Transverse colon (tissue), 4 donors: ENCODE measurements around the gene PIGC. TPM values are rescaled to one million over a fixed set of nuclear protein-coding genes. Genes with fewer than 3 reads are reported as not detected.

Experiments used
- DNase-seq: peaks from one replicate; pipeline ENCODE4 v3.0.0-alpha.2; 2019
- H3K27ac ChIP-seq, 4 donors: fragments of 200-600 bp; sonication (generic); 2 replicates each; pipeline ENCODE4 v1.5.1; 2016 to 2018; ENCODE audit warnings: inconsistent platforms in 4 of 4
- H3K27me3 ChIP-seq: fragments of 200-600 bp; sonication (generic); 2 replicates; pipeline ENCODE4 v1.5.1; 2017; ENCODE audit warnings: inconsistent platforms
- H3K36me3 ChIP-seq, 4 donors: fragments of 200-600 bp; sonication (generic); 2 replicates each; pipeline ENCODE4 v1.5.1; 2017 to 2019; ENCODE audit warnings: inconsistent platforms in 4 of 4
- H3K4me1 ChIP-seq, 4 donors: fragments of 200-600 bp; sonication (generic); 2 replicates each; pipeline ENCODE4 v1.5.1; 2017 to 2020; ENCODE audit warnings: inconsistent platforms in 4 of 4
- H3K4me3 ChIP-seq, 4 donors: fragments of 200-600 bp; sonication (generic); 1 replicate in 1 of 4; 2 replicates in 3 of 4; pipeline versions ENCODE4 v1.5.1 to v1.6.1; 2017 to 2019; ENCODE audit warnings: inconsistent platforms in 4 of 4
- H3K9me3 ChIP-seq, 2 donors: fragments of 200-600 bp; sonication (generic); 2 replicates each; pipeline ENCODE4 v1.5.1; 2017 to 2019; ENCODE audit warnings: inconsistent platforms in 2 of 2
- EP300 ChIP-seq: sonication (generic); formaldehyde crosslinking; IDR thresholded peaks from one replicate; pipeline ENCODE4 v1.6.1; 2017; ENCODE audit warnings: antibody characterized with exemption, low read depth
- POLR2A ChIP-seq: fragments of 450-650 bp; IDR thresholded peaks from one replicate; pipeline ENCODE4 v1.6.1; 2016; ENCODE audit warnings: antibody characterized with exemption, mild to moderate bottlenecking, moderate library complexity
- POLR2AphosphoS5 ChIP-seq, 3 donors: sonication (generic); formaldehyde crosslinking; IDR thresholded peaks; one replicate each; pipeline ENCODE4 v1.6.1; 2016; ENCODE audit warnings: antibody characterized with exemption in 3 of 3
- WGBS, 2 donors: methylation state at CpG; one replicate each; pipeline ENCODE4 v1.1.5; 2018; ENCODE audit warnings: low coverage in 1 of 2; 5-methylcytosine and 5-hydroxymethylcytosine counted together
- in situ Hi-C, 4 donors: fragments of 200-750 bp; cut with MboI; loops; one replicate each; pipeline versions ENCODE4 v1.15.0 to v1.15.1; 2017; ENCODE audit warnings: low sequenced_read_pairs in 3 of 4, low pct_ligation_motif_present in 1 of 4, low pct_unique_long_range_greater_than_20kb in 1 of 4
- intact Hi-C: fragments of 100-400 bp; cut with DNase I; formaldehyde crosslinking; loops from one replicate; pipeline ENCODE4 v1.15.1; 2023; ENCODE audit warnings: low total_unique reads
- total RNA-seq, 4 donors: library from RNA; depleted of rRNA; stranded (reverse); fragments of >200 nt; gene quantifications; one replicate each; pipeline ENCODE4 v1.1.0, GENCODE V29; 2016
- TF ChIP-seq, protein P1 (sequence below), 5 experiments: fragments of 200-600 bp in 3 of 5; fragments of 450-650 bp in 2 of 5; sonication (generic) in 3 of 5; IDR thresholded peaks; 1 replicate in 2 of 5; 2 replicates in 3 of 5; pipeline ENCODE4 v1.5.1; 2016 to 2017; ENCODE audit warnings: antibody characterized with exemption in 5 of 5, inconsistent platforms in 3 of 5, mild to moderate bottlenecking in 2 of 5, moderate library complexity in 1 of 5

Gene PIGC
- total RNA-seq: 10 to 100 TPM in 3 of 4 donors, 1 to 10 TPM in 1; 9.8 to 43.8 (median 22.8) TPM

DNA sequence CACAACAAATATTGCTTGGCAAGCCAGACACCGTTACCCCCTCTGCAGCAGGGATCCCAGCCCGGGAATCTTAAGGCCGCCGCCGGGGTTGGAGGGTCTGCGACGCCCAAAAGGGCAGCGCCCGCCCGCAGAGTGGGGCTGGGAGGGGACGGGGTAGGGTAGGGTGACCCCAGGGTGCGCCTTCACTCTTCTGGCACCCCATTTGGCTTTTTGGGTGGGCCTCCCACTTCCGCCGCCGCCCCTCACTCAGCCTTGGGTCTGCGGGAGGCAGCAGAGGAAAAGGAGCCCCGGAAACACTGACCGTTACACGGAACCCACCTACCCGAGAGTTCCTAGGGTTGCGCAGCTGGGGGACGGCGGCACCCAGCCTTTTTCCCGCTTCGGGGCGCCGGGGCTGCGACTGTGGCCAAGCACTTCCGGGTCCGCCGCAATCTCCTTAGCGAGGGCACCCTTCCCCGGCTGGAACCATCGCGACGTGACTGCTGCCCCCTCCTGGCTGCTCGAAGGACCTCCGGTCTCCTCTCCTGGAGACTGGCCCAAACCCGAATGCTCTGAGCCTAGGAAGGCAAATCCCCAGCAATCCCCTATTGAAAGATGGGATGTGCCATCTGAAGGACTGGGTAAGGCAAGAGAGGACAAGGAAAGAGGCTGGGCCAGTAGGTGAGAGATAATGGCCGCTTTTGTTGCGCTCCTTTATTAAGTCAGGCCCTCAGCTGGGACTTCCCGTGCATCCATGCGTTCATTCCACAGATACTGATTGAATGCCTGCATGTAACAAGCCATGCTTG lies at the start of gene PIGC:
PIGC (minus strand) TSS at position 404 of the 788 bp plus-strand sequence. CDS start 1,447 bp downstream, outside the sequence.
- 6 to 70% methylated on average over 3 to 41 of the region's 43 CpGs for WGBS, 2 donors
- Histone ChIP-seq H3K9me3 (no peaks in the 10 kb centered on the region), H3K27me3 (no peaks in the 10 kb centered on the region), H3K4me3 (peak within 1 kb of the TSS; percentile 61 to 98 (median 86)), H3K36me3 (no peaks in the 10 kb centered on the region), H3K4me1 (peaks cover 6 to 17% (median 9%) of the 10 kb centered on the region in 4 donors), H3K27ac (peak within 1 kb of the TSS; percentile 79 to 92 (median 82))
- peak; percentile 93 for DNase-seq
- TF ChIP-seq, protein P1, sequence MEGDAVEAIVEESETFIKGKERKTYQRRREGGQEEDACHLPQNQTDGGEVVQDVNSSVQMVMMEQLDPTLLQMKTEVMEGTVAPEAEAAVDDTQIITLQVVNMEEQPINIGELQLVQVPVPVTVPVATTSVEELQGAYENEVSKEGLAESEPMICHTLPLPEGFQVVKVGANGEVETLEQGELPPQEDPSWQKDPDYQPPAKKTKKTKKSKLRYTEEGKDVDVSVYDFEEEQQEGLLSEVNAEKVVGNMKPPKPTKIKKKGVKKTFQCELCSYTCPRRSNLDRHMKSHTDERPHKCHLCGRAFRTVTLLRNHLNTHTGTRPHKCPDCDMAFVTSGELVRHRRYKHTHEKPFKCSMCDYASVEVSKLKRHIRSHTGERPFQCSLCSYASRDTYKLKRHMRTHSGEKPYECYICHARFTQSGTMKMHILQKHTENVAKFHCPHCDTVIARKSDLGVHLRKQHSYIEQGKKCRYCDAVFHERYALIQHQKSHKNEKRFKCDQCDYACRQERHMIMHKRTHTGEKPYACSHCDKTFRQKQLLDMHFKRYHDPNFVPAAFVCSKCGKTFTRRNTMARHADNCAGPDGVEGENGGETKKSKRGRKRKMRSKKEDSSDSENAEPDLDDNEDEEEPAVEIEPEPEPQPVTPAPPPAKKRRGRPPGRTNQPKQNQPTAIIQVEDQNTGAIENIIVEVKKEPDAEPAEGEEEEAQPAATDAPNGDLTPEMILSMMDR (IDR thresholded peaks at IDR 0.05): peak; percentile 84 to 91 (median 86)
- peak; percentile 34 for TF ChIP-seq POLR2A
- no peak for TF ChIP-seq EP300
- TF ChIP-seq POLR2AphosphoS5 (IDR thresholded peaks at IDR 0.05): peak in 2 of 3 donors; percentile 23 to 60
- intact Hi-C loops: no loop called here
- in situ Hi-C loops: loop anchor here in 1 of 4 donors (25.0 kb wide), 2 partner anchors 432 to 657 kb away; partner anchors contain the start of gene METTL13

DNA sequence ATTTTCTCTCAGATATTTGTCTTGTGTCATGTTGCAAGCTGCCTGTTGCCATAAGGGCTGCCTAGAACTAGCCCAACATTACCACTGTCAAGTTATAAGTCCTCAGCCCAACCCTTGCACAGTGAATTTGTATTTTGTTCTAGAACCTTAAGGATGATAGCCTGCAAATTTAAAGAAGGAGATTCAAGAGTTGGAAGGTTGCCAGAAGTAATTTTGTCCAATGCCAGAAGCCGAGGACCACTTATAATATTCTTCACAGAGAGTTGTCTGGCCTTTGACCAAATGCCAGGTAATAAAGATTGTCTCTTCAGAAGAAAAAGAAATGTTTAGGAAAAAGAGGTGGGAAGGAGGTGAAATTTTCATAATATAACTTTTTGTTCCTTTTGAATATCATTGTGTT lies 48.6 kb upstream of the PIGC start:
- no peaks in the 10 kb centered on the region for H3K36me3 ChIP-seq
- 67 to 82% methylated on average over 1 of the region's 1 CpG for WGBS, 2 donors
- in situ Hi-C loops: no loop called here
- H3K27me3 ChIP-seq: no peaks in the 10 kb centered on the region
- no peak overlapping the region for H3K27ac ChIP-seq
- no peaks in the 10 kb centered on the region for H3K9me3 ChIP-seq
- H3K4me3 ChIP-seq: no peak overlapping the region
- no peak for DNase-seq
- intact Hi-C loops: no loop called here
- TF ChIP-seq POLR2A (no peak), POLR2AphosphoS5 (IDR thresholded peaks at IDR 0.05) (no peak), EP300 (no peak)
- TF ChIP-seq, protein P1 (IDR thresholded peaks at IDR 0.05): no peak
- peaks cover 0 to 4% (median 0%) of the 10 kb centered on the region in 4 donors for H3K4me1 ChIP-seq

DNA sequence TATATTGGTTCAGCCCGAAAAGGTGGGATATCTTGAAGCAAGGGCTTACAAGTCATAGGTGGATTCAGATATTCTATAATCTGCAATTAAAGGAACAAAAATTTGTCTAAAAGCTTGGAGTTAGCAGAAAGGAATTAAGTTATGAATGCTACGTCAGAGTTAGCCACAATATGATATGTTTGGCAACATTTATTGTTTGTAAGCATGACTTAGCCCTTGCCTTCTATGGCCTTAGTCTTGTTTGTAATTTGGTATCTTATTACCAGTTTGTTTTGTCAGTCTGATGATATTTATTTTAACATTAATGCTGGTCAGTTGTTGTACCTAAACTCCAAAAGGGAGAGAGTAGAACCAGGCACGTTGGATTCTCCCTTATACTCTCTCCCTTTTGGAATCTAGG lies 46.0 kb upstream of the PIGC start:
- DNase-seq: no peak
- Histone ChIP-seq H3K36me3 (no peaks in the 10 kb centered on the region), H3K27ac (no peak overlapping the region), H3K4me1 (no peaks in the 10 kb centered on the region), H3K27me3 (no peaks in the 10 kb centered on the region), H3K9me3 (no peaks in the 10 kb centered on the region), H3K4me3 (no peak overlapping the region)
- in situ Hi-C loops (no loop called here), intact Hi-C loops (no loop called here)
- WGBS, 2 donors: 71 to 75% methylated on average over 3 of the region's 3 CpGs
- TF ChIP-seq, protein P1 (IDR thresholded peaks at IDR 0.05): no peak
- no peak for TF ChIP-seq EP300

DNA sequence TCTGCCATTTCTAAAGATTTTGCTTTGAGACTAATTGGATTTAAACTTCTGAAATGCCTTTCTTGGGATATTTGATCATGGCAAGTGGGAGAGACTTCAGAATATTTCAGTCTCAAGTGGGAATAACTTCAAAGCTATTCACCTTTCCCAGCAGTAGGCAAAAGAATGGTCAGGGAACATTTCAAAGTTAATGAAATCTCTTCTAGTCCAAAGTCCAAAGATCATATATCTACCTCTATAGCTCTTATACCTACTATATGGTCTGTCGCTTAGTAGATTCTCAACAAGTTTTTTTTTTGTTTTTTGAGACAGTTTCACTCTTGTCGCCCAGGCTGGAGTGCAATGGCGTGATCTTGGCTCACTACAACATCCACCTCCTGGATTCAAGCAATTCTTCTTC lies 44.5 kb upstream of the PIGC start:
- Histone ChIP-seq H3K36me3 (no peaks in the 10 kb centered on the region), H3K4me3 (no peak overlapping the region), H3K4me1 (no peaks in the 10 kb centered on the region), H3K9me3 (no peaks in the 10 kb centered on the region), H3K27me3 (no peaks in the 10 kb centered on the region), H3K27ac (no peak overlapping the region)
- WGBS, 2 donors: 70 to 91% methylated on average over 1 to 3 of the region's 3 CpGs
- in situ Hi-C loops: no loop called here
- no peak for DNase-seq
- intact Hi-C loops: no loop called here
- TF ChIP-seq EP300: no peak
- TF ChIP-seq POLR2AphosphoS5 (IDR thresholded peaks at IDR 0.05): no peak
- TF ChIP-seq, protein P1 (IDR thresholded peaks at IDR 0.05): no peak
- TF ChIP-seq POLR2A: no peak
